SKM-1 treated with dmso at 0.1 percent for 144 hours (cell line): ENCODE data around the gene NCOA3.
"Not testable (repeated sequence)": the region's sequence is repeated elsewhere in the genome, so short reads cannot be mapped to it uniquely, and the experiment has no call there.

Experiments
- DNase-seq: peaks from one replicate; lab custom pipeline; 2025; ENCODE audit not compliant: unreplicated experiment; lab: John Stamatoyannopoulos, UW

The NCOA3 gene

GRCh38 chr20:47468290-47469050 lies 33.2 kb upstream of the NCOA3 start:
- DNase-seq = no peak

GRCh38 chr20:47475419-47476044 lies 26.2 kb upstream of the NCOA3 start:
- DNase-seq = no peak

GRCh38 chr20:47476452-47476851 lies 25.2 kb upstream of the NCOA3 start:
- no peak for DNase-seq

GRCh38 chr20:47479093-47479492 lies 22.6 kb upstream of the NCOA3 start:
- no peak for DNase-seq

GRCh38 chr20:47479506-47479905 lies 22.2 kb upstream of the NCOA3 start:
- no peak for DNase-seq

- no peak for DNase-seq
These were observed 21.4 kb upstream of the NCOA3 start for GRCh38 chr20:47480239-47480638.

GRCh38 chr20:47480705-47481104 lies 21.0 kb upstream of the NCOA3 start:
- DNase-seq = no peak

GRCh38 chr20:47481330-47482216 lies 20.1 kb upstream of the NCOA3 start:
- no peak for DNase-seq

- DNase-seq = no peak
These were observed 19.0 kb upstream of the NCOA3 start for GRCh38 chr20:47482705-47483104.

- no peak for DNase-seq
These were observed 17.4 kb upstream of the NCOA3 start for GRCh38 chr20:47484303-47484702.

GRCh38 chr20:47487175-47487917 lies 14.3 kb upstream of the NCOA3 start:
- no peak for DNase-seq

GRCh38 chr20:47489448-47489872 lies 12.2 kb upstream of the NCOA3 start:
- DNase-seq = peak; percentile 70

- DNase-seq = peak; percentile 81
These were observed 10.9 kb upstream of the NCOA3 start for GRCh38 chr20:47490795-47491194.

- DNase-seq = no peak
These were observed 9.4 kb upstream of the NCOA3 start for GRCh38 chr20:47492284-47492683.

GRCh38 chr20:47493175-47493962 lies 8.3 kb upstream of the NCOA3 start:
- DNase-seq = peak; percentile 49

- no peak for DNase-seq
These were observed 7.8 kb upstream of the NCOA3 start for GRCh38 chr20:47493963-47494293.

- not testable (repeated sequence) for DNase-seq
These were observed 7.1 kb upstream of the NCOA3 start for GRCh38 chr20:47494606-47495005.

GRCh38 chr20:47496118-47496517 lies 5.6 kb upstream of the NCOA3 start:
- no peak for DNase-seq

- no peak for DNase-seq
These were observed 3.1 kb upstream of the NCOA3 start for GRCh38 chr20:47498606-47499005.

- DNase-seq = no peak
These were observed 2.6 kb upstream of the NCOA3 start for GRCh38 chr20:47499053-47499452.
